ENCODE measurements around the gene CNOT4.
"Not testable (repeated sequence)": the region's sequence is repeated elsewhere in the genome, so short reads cannot be mapped to it uniquely, and the experiment has no call there.

CNOT4 gene

DNA sequence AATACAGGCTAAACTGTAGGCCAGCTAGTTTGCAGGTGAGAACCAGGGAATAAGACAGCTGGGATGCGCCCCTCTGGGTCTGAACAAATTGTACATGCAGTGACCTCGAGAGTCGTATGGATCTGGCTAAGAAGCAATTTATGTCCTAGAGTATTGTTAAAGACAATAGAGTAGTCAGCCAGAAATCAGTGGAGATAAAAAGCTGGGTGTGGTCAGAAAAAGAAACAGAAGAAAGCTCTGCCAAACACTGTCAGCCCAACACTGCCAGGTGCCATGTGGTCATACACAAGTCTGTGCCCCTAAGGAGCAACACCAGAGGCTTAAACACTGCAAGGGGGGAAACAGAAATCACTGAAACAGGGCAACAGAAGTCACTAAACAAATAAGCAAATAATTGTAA lies 62.2 kb downstream of the CNOT4 start:
- no peak for DNase-seq

DNA sequence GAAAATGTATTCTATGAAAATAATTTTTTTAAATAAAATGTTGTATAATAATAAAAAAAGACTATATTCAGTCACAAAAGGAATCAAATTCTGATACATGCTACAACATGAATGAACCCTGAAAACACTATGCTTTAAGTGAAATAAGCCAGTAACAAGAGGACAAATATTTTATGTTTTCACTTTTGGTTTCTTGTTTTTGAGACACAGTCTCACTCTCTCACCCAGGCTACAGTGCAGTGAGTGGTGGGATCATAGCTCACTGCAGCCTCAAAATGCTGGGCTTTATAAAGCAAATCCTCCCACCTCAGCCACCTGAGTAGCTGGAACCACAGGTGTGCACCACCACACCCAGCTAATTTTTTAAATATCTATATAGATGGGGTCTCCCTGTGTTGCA lies 64.2 kb downstream of the CNOT4 start:
- no peak for DNase-seq

- DNase-seq, result not testable (repeated sequence)
These were observed 64.6 kb downstream of the CNOT4 start for GRCh38 chr7:135445266-135445665.

- no peak for DNase-seq
These were observed 68.1 kb downstream of the CNOT4 start for GRCh38 chr7:135441791-135442190.

GRCh38 chr7:135434047-135434446 lies 75.9 kb downstream of the CNOT4 start:
- no peak for DNase-seq

DNA sequence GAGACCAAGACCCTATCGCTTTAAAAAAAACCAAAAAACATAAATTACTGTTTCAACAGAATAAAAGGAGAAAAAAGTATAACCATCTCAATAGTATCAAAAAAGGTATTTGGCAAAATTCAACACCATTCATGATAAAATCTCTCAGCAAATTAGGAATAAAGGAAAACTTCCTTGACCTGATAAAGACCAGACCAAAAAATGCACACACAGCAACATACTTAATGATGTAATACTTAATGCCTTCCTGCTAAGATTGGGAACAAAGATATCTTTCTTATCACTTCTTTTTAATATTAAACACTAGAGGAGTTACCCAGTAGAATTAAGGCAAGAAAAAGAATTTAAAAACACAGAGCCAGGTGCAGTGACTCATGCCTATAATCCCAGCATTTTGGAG lies 79.3 kb downstream of the CNOT4 start:
- no peak for DNase-seq

- DNase-seq, result no peak
These were observed 81.0 kb downstream of the CNOT4 start for GRCh38 chr7:135428879-135429278.

DNA sequence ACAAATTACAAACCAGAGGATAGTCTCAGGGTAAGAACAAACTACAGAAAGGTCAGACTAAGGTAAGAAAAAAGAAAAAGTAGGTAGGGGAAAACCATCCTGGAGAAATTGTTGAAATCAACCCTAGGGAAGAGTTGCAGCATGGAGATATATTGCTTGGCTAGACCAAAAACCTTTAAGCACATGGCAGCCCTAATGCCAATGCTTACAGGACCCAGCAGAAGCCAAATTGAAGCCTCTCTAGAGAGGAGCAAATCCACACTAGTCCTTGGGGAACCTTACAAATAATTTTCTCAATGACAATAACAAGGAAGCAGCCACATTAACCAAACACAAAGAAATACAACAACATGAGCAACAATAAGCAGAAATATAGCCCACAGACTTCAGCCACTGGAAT lies 81.9 kb downstream of the CNOT4 start:
- DNase-seq, result no peak

DNA sequence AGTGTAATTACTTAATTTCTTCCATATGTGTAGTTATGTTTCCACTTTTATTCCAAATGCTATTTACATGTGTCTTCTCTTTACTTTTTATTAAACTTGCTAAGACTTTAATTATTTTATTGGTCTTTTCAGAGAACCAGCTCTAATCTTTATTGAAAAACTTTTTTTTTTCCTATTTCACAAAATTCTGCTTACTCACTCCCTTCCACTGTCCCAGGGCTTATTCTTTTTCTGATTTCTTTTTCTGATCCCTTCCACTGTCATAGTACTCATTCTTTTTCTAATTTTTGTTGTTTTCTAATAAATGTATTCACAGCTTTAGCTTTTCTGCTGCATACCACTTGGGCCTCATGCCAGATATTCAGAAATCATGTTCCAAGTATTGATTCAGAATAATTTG lies 82.7 kb downstream of the CNOT4 start:
- no peak for DNase-seq

DNA sequence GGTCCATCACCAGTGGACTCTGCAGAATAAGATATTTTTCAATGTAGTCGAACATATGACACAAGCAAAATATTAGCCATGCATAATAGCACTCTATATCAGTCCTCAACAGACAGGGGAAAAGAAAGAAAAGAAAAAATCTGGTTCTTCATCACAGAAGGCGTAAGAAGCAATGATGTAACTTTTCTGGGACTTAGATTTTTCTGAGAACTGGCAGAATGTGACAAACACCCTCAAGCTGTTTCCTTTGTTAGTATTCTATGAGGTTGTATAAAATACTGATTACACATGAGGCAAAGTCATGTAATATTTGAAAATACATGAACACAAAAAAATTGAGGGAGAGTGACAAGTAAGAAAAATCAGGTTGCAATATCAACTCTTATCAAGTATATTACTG lies 84.9 kb downstream of the CNOT4 start:
- no peak for DNase-seq

- no peak for DNase-seq
These were observed 89.1 kb downstream of the CNOT4 start for GRCh38 chr7:135420786-135421185.

- no peak for DNase-seq
These were observed 93.5 kb downstream of the CNOT4 start for GRCh38 chr7:135416431-135416830.

- DNase-seq, result no peak
These were observed 95.0 kb downstream of the CNOT4 start for GRCh38 chr7:135414850-135415439.

DNA sequence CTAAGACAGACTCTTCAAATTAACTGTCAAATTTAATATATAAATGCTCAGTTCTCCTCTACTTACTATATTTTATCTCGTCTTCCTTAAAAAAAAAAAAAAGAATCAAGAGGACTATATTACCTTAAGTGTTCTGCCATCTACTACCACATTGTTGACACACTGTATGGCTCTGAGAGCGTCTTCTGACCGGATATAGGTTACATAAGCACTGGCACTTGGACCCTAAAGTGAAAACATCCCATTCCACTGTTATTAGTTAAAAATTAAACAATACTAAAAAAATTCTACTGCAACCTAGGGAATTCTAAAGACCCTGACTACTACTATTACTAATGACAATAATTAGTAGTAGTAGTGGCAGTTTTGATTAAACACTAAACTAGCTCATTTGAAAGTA lies 95.7 kb downstream of the CNOT4 start:
- DNase-seq, result no peak

GRCh38 chr7:135411098-135411497 lies 98.8 kb downstream of the CNOT4 start:
- DNase-seq, result no peak

GRCh38 chr7:135410543-135410942 lies 99.4 kb downstream of the CNOT4 start:
- no peak for DNase-seq

DNA sequence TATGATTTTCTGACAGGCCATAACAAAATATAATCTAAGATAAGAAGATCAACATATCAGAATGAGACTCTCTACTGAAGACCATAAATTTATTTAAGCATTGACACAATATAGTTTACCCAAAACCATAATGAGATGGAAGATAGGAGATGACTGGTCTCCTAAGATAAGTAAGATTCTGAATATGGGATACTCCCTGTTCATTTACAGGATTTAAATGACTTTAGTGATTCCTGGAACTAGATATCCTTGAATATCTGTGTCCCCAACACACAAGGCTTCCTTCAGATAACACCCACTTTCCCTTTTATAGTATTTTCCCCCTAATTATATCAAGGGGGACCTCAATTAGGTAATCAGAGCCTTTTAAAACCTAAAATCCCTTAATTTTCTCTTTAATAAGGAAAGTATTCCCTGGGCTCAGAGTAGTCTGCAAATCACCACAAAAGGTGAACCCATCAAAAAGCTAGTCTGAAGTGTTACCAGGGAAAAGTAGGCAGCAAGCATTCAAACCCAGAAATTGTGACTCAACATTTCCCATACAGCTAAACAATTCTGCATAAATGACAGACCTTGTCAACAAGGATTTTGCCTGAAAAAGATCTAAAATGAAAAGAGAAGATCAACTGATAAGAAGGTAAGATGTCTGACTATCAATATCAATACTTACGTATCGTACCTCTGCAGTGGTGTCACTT lies 99.9 kb downstream of the CNOT4 start:
- DNase-seq, result no peak

DNA sequence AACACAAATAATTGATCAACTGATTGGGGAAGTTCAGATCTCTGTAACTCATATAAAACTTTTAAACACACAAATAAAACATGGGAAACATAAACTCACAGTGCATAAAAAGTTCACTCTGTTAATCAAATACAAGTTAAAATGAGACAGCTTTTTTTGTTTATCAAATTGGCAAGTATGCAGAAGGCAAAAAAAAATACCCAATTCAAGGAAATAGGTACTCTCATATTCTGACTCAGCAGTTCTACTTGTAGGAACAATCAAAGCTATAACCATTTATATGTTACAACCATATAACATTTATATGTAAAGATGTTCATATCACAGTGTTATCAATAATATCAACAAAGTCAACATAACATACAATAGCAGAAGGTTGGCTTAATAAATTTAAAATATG lies 102.0 kb downstream of the CNOT4 start:
- DNase-seq, result no peak

DNA sequence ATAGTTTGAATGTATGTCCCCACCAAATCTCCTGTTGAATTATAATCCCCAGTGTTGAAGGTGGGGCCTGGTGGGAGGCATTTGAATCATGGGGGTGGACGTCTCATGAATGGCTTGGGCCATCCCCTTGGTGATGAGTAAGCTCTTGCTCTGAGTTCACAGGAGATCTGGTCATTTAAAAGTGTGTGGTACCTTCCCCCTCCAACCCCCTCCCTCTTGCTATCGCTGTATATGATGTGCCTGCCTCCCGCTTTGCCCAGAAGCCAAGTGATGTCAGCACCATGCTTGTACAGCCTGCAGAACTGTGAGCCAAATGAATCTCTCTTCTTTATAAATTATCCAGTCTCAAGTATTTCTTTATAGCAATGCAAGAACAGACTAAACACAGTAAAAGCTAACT lies 103.0 kb downstream of the CNOT4 start:
- no peak for DNase-seq

GRCh38 chr7:135405969-135406368 lies 103.9 kb downstream of the CNOT4 start:
- DNase-seq, result no peak

DNA sequence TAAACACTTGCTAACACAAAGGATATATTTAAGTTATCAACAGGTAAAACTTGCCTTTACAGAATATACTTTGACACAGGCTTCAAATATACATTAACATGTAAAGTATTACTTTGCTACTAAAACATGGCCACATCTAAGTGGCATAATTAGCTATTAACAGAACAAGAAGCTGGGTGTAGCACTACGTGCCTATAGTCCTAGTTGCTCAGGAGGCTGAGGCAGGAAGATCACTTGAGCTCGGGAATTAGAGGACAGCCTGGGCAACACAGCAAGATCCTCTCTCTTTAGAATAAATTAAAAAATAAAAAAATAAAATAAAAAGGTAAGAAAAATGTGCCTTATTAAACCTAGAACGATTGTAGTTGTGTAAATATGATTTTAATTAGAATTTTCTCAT lies 106.6 kb downstream of the CNOT4 start:
- DNase-seq, result no peak

DNA sequence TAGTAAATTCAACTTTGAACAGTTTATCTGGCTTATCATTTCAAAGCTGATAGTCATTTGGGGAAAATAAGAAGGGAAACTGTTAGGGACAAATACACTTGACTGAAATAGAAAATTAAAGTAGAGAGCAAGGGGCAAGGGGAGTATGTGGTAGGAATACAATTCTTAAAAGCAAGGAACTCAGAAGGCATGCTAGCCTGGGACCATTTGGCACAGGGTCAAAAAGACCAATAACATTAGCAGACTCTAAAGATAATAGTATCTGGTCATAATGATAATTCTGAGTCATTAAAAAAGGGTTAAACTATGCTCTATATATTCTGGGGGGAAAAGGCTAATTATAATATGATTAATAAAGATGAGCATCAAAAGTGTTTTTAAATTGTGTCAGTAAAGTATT lies 112.2 kb downstream of the CNOT4 start:
- DNase-seq, result no peak

- no peak for DNase-seq
These were observed 117.2 kb downstream of the CNOT4 start for GRCh38 chr7:135392701-135393100.

- no peak for DNase-seq
These were observed 118.4 kb downstream of the CNOT4 start for GRCh38 chr7:135391514-135391913.

- DNase-seq, result no peak
These were observed 119.1 kb downstream of the CNOT4 start for GRCh38 chr7:135390829-135391228.

Data from cerebellar nuclear complex (tissue), 1 donor.